ENCODE measurements around the gene HIVEP1. TPM values are rescaled to one million over a fixed set of nuclear protein-coding genes. Genes with fewer than 3 reads are reported as not detected.

Gene HIVEP1
- total and polyA plus RNA-seq, 2 of the 13 experiments (the other 11 are each of a cell fraction or from before 2014, with no cell fraction given): 7.4 to 9.9 TPM

DNA sequence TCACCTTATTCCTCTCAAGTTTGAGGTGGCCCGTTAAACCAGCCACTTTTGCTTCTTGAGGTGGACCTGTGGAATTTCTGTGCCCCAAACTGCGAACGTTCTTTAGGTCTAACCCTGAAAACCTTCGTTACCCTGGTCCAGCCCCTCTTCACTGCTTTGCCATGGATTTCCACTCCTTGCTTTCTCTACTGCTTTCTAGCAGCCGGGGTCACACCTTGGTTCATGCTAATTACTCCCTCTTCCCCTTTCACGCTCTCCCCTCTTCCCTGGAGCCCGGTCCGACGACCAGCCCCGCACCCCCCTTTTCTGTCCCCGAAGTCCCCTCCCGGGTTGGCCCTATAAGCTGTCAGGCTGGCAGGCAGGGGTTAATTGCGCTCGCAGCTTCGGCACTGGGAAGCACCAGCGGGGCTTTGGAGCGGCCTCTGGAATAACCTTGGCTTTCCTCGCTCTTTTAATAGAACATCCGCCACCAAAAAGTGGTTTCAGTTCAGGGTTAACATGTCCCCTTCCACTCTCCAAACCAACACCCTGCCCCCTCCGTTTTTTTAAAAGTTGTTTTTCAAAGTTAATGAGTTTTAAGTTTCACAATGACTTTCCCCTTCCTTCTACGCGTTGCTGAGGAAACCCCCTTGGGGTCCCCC is 1.4 kb upstream of the HIVEP1 start (continued):
- TF ChIP-seq PAX8 (CRISPR knock-in tag; IDR thresholded peaks at IDR 0.05; ENCODE audit: borderline replicate concordance): no peak
- TF ChIP-seq, protein P1, sequence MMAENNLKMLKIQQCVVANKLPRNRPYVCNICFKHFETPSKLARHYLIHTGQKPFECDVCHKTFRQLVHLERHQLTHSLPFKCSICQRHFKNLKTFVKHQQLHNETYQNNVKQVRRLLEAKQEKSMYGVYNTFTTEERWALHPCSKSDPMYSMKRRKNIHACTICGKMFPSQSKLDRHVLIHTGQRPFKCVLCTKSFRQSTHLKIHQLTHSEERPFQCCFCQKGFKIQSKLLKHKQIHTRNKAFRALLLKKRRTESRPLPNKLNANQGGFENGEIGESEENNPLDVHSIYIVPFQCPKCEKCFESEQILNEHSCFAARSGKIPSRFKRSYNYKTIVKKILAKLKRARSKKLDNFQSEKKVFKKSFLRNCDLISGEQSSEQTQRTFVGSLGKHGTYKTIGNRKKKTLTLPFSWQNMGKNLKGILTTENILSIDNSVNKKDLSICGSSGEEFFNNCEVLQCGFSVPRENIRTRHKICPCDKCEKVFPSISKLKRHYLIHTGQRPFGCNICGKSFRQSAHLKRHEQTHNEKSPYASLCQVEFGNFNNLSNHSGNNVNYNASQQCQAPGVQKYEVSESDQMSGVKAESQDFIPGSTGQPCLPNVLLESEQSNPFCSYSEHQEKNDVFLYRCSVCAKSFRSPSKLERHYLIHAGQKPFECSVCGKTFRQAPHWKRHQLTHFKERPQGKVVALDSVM (CRISPR knock-in tag; IDR thresholded peaks at IDR 0.05): no peak
- TF ChIP-seq MATR3 (CRISPR knock-in tag; IDR thresholded peaks at IDR 0.05): no peak
- TF ChIP-seq, protein P2, sequence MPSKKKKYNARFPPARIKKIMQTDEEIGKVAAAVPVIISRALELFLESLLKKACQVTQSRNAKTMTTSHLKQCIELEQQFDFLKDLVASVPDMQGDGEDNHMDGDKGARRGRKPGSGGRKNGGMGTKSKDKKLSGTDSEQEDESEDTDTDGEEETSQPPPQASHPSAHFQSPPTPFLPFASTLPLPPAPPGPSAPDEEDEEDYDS (CRISPR knock-in tag; IDR thresholded peaks at IDR 0.05): 0 out of 2 replicates have a peak, but pooled peaks have one; percentile 8
- TF ChIP-seq, protein P3, sequence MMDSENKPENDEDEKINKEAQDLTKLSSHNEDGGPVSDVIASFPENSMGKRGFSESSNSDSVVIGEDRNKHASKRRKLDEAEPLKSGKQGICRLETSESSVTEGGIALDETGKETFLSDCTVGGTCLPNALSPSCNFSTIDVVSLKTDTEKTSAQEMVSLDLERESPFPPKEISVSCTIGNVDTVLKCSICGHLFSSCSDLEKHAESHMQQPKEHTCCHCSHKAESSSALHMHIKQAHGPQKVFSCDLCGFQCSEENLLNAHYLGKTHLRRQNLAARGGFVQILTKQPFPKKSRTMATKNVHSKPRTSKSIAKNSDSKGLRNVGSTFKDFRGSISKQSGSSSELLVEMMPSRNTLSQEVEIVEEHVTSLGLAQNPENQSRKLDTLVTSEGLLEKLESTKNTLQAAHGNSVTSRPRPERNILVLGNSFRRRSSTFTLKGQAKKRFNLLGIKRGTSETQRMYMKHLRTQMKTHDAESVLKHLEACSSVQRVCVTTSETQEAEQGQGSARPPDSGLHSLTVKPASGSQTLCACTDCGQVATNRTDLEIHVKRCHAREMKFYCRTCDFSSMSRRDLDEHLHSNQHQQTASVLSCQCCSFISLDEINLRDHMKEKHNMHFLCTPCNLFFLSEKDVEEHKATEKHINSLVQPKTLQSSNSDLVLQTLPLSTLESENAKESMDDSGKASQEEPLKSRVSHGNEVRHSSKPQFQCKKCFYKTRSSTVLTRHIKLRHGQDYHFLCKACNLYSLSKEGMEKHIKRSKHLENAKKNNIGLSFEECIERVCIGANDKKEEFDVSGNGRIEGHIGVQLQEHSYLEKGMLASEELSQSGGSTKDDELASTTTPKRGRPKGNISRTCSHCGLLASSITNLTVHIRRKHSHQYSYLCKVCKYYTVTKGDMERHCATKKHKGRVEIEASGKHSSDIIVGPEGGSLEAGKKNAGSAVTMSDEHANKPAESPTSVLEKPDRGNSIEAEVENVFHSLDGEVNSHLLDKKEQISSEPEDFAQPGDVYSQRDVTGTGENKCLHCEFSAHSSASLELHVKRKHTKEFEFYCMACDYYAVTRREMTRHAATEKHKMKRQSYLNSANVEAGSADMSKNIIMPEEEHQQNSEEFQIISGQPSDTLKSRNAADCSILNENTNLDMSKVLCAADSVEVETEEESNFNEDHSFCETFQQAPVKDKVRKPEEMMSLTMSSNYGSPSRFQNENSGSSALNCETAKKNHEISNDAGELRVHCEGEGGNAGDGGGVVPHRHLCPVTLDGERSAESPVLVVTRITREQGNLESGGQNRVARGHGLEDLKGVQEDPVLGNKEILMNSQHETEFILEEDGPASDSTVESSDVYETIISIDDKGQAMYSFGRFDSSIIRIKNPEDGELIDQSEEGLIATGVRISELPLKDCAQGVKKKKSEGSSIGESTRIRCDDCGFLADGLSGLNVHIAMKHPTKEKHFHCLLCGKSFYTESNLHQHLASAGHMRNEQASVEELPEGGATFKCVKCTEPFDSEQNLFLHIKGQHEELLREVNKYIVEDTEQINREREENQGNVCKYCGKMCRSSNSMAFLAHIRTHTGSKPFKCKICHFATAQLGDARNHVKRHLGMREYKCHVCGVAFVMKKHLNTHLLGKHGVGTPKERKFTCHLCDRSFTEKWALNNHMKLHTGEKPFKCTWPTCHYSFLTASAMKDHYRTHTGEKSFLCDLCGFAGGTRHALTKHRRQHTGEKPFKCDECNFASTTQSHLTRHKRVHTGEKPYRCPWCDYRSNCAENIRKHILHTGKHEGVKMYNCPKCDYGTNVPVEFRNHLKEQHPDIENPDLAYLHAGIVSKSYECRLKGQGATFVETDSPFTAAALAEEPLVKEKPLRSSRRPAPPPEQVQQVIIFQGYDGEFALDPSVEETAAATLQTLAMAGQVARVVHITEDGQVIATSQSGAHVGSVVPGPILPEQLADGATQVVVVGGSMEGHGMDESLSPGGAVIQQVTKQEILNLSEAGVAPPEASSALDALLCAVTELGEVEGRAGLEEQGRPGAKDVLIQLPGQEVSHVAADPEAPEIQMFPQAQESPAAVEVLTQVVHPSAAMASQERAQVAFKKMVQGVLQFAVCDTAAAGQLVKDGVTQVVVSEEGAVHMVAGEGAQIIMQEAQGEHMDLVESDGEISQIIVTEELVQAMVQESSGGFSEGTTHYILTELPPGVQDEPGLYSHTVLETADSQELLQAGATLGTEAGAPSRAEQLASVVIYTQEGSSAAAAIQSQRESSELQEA (CRISPR knock-in tag; IDR thresholded peaks at IDR 0.05; ENCODE audit: not compliant biosample characterization): no peak
- TF ChIP-seq, protein P4, sequence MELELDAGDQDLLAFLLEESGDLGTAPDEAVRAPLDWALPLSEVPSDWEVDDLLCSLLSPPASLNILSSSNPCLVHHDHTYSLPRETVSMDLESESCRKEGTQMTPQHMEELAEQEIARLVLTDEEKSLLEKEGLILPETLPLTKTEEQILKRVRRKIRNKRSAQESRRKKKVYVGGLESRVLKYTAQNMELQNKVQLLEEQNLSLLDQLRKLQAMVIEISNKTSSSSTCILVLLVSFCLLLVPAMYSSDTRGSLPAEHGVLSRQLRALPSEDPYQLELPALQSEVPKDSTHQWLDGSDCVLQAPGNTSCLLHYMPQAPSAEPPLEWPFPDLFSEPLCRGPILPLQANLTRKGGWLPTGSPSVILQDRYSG (CRISPR knock-in tag; IDR thresholded peaks at IDR 0.05): no peak
- TF ChIP-seq IRX3 (CRISPR knock-in tag; IDR thresholded peaks at IDR 0.05; ENCODE audit: borderline replicate concordance, low read depth): no peak
- TF ChIP-seq SRSF1 (optimal IDR thresholded peaks at IDR 0.05; ENCODE audit: low read depth, low read length): peak; percentile 49
- TF ChIP-seq, protein P5, sequence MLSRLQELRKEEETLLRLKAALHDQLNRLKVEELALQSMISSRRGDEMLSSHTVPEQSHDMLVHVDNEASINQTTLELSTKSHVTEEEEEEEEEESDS (CRISPR knock-in tag; IDR thresholded peaks at IDR 0.05; ENCODE audit: borderline replicate concordance): no peak
- TF ChIP-seq, protein P6, sequence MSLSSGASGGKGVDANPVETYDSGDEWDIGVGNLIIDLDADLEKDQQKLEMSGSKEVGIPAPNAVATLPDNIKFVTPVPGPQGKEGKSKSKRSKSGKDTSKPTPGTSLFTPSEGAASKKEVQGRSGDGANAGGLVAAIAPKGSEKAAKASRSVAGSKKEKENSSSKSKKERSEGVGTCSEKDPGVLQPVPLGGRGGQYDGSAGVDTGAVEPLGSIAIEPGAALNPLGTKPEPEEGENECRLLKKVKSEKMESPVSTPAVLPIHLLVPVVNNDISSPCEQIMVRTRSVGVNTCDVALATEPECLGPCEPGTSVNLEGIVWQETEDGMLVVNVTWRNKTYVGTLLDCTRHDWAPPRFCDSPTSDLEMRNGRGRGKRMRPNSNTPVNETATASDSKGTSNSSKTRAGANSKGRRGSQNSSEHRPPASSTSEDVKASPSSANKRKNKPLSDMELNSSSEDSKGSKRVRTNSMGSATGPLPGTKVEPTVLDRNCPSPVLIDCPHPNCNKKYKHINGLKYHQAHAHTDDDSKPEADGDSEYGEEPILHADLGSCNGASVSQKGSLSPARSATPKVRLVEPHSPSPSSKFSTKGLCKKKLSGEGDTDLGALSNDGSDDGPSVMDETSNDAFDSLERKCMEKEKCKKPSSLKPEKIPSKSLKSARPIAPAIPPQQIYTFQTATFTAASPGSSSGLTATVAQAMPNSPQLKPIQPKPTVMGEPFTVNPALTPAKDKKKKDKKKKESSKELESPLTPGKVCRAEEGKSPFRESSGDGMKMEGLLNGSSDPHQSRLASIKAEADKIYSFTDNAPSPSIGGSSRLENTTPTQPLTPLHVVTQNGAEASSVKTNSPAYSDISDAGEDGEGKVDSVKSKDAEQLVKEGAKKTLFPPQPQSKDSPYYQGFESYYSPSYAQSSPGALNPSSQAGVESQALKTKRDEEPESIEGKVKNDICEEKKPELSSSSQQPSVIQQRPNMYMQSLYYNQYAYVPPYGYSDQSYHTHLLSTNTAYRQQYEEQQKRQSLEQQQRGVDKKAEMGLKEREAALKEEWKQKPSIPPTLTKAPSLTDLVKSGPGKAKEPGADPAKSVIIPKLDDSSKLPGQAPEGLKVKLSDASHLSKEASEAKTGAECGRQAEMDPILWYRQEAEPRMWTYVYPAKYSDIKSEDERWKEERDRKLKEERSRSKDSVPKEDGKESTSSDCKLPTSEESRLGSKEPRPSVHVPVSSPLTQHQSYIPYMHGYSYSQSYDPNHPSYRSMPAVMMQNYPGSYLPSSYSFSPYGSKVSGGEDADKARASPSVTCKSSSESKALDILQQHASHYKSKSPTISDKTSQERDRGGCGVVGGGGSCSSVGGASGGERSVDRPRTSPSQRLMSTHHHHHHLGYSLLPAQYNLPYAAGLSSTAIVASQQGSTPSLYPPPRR (CRISPR knock-in tag; IDR thresholded peaks at IDR 0.05; ENCODE audit: borderline replicate concordance): peak; percentile 23; the same call in 1 of the 2 replicates

Measured in HepG2 (cell line).